ENCODE data around the gene SRGAP1.

Gene SRGAP1

GRCh38 chr12:64181430-64182291 is 337.2 kb downstream of the SRGAP1 start:
- DNase-seq (ENCODE audit: low read depth): peak; percentile 86
- no peak overlapping the region for H3K4me3 ChIP-seq (ENCODE audit: low read depth, low read length)
- peak; percentile 69 for TF ChIP-seq CTCF (IDR thresholded peaks at IDR 0.05; ENCODE audit: low read depth, low read length, missing control alignments)
- in situ Hi-C loops (cut with HindIII; ENCODE audit: low sequenced_read_pairs): loop anchor here (10.0 kb wide), 1 partner anchor 87 kb away; no protein-coding TSS in a partner anchor

GRCh38 chr12:64184216-64184615 is 339.7 kb downstream of the SRGAP1 start:
- DNase-seq (ENCODE audit: low read depth): no peak
- no peak overlapping the region for H3K4me3 ChIP-seq (ENCODE audit: low read depth, low read length)
- in situ Hi-C loops (cut with HindIII; ENCODE audit: low sequenced_read_pairs): loop anchor here (10.0 kb wide), 1 partner anchor 89 kb away; no protein-coding TSS in a partner anchor
- no peak for TF ChIP-seq CTCF (IDR thresholded peaks at IDR 0.05; ENCODE audit: low read depth, low read length, missing control alignments)

- no peak for TF ChIP-seq CTCF (IDR thresholded peaks at IDR 0.05; ENCODE audit: low read depth, low read length, missing control alignments)
- H3K4me3 ChIP-seq (ENCODE audit: low read depth, low read length): no peak overlapping the region
- no peak for DNase-seq (ENCODE audit: low read depth)
- in situ Hi-C loops (cut with HindIII; ENCODE audit: low sequenced_read_pairs): loop anchor here (10.0 kb wide), 1 partner anchor 92 kb away; no protein-coding TSS in a partner anchor
Observed at GRCh38 chr12:64186789-64187188, 342.3 kb downstream of the SRGAP1 start.

GRCh38 chr12:64187370-64187769 is 342.9 kb downstream of the SRGAP1 start:
- TF ChIP-seq CTCF (IDR thresholded peaks at IDR 0.05; ENCODE audit: low read depth, low read length, missing control alignments): no peak
- peak; percentile 57 for DNase-seq (ENCODE audit: low read depth)
- in situ Hi-C loops (cut with HindIII; ENCODE audit: low sequenced_read_pairs): loop anchor here (10.0 kb wide), 1 partner anchor 93 kb away; no protein-coding TSS in a partner anchor
- H3K4me3 ChIP-seq (ENCODE audit: low read depth, low read length): no peak overlapping the region

GRCh38 chr12:64187794-64188193 is 343.3 kb downstream of the SRGAP1 start:
- no peak for TF ChIP-seq CTCF (IDR thresholded peaks at IDR 0.05; ENCODE audit: low read depth, low read length, missing control alignments)
- no peak overlapping the region for H3K4me3 ChIP-seq (ENCODE audit: low read depth, low read length)
- no peak for DNase-seq (ENCODE audit: low read depth)
- in situ Hi-C loops (cut with HindIII; ENCODE audit: low sequenced_read_pairs): loop anchor here (10.0 kb wide), 1 partner anchor 93 kb away; no protein-coding TSS in a partner anchor

GRCh38 chr12:64189530-64189929 is 345.0 kb downstream of the SRGAP1 start:
- TF ChIP-seq CTCF (IDR thresholded peaks at IDR 0.05; ENCODE audit: low read depth, low read length, missing control alignments): no peak

More at GRCh38 chr12:64189530-64189929, 345.0 kb downstream of the SRGAP1 start:
- DNase-seq (ENCODE audit: low read depth): no peak
- in situ Hi-C loops (cut with HindIII; ENCODE audit: low sequenced_read_pairs): loop anchor here (10.0 kb wide), 1 partner anchor 95 kb away; no protein-coding TSS in a partner anchor
- H3K4me3 ChIP-seq (ENCODE audit: low read depth, low read length): no peak overlapping the region

All from astrocyte of the cerebellum (primary cell).